Liver (tissue), 3 donors: Measurements from ENCODE around the gene S100A11.

Experiments used
- FOXA1 ChIP-seq: IDR thresholded peaks from 2 replicates; pipeline ENCODE4 v1.6.1; 2016; ENCODE audit warnings: antibody characterized with exemption
- GABPA ChIP-seq, 2 donors: IDR thresholded peaks in 1 of 2; conservative IDR thresholded peaks in 1 of 2; 2 replicates each; pipeline ENCODE4 v1.6.1; 2016; ENCODE audit warnings: antibody characterized with exemption in 2 of 2, mild to moderate bottlenecking in 1 of 2, moderate library complexity in 1 of 2
- JUND ChIP-seq, 2 donors: IDR thresholded peaks; 2 replicates each; pipeline ENCODE4 v1.6.1; 2016; ENCODE audit warnings: antibody characterized with exemption in 2 of 2
- REST ChIP-seq: IDR thresholded peaks from 2 replicates; pipeline ENCODE4 v1.6.1; 2016; ENCODE audit warnings: antibody characterized with exemption, mild to moderate bottlenecking
- TAF1 ChIP-seq: conservative IDR thresholded peaks from 2 replicates; pipeline ENCODE4 v1.6.1; 2016; ENCODE audit warnings: antibody characterized with exemption, mild to moderate bottlenecking
- TF ChIP-seq, protein P1 (sequence below): fragments of 150-350 bp; IDR thresholded peaks from 2 replicates; pipeline ENCODE4 v1.5.1; 2017; ENCODE audit warnings: improper control_type of control experiment, low read depth, low read length; ENCODE audit not compliant: missing input control
- TF ChIP-seq, protein P2 (sequence below): IDR thresholded peaks from 2 replicates; pipeline ENCODE4 v1.6.1; 2016; ENCODE audit warnings: antibody characterized with exemption
- TF ChIP-seq, protein P3 (sequence below): IDR thresholded peaks from 2 replicates; pipeline ENCODE4 v1.6.1; 2016; ENCODE audit warnings: antibody characterized with exemption
- donor health status: healthy.
- donor health status: healthy.

DNA sequence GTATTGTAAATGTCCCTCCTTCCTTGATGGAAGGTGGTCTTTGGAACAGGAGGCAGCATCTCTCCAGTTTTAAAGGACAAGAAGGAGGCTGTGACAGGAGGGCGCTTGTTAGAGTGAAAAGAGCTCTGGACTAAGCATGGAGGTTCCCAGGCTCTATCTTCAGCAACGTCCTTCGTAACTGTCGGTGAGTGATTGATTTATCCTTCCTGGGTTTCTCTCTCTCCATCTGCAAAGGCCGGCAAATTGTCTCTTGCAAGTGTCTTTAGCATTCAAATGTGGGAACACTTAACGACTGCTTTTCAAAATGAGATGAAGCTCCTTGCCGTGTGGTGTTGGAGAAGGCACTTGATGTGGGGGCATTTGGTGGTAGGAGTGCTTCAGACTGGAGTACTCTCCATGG, 15.2 kb downstream of the S100A11 start:
- TF ChIP-seq, protein P1, sequence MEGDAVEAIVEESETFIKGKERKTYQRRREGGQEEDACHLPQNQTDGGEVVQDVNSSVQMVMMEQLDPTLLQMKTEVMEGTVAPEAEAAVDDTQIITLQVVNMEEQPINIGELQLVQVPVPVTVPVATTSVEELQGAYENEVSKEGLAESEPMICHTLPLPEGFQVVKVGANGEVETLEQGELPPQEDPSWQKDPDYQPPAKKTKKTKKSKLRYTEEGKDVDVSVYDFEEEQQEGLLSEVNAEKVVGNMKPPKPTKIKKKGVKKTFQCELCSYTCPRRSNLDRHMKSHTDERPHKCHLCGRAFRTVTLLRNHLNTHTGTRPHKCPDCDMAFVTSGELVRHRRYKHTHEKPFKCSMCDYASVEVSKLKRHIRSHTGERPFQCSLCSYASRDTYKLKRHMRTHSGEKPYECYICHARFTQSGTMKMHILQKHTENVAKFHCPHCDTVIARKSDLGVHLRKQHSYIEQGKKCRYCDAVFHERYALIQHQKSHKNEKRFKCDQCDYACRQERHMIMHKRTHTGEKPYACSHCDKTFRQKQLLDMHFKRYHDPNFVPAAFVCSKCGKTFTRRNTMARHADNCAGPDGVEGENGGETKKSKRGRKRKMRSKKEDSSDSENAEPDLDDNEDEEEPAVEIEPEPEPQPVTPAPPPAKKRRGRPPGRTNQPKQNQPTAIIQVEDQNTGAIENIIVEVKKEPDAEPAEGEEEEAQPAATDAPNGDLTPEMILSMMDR = no peak
- TF ChIP-seq, protein P2, sequence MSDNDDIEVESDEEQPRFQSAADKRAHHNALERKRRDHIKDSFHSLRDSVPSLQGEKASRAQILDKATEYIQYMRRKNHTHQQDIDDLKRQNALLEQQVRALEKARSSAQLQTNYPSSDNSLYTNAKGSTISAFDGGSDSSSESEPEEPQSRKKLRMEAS = no peak
- TF ChIP-seq GABPA (IDR thresholded peaks at IDR 0.05 in 1 of 2, conservative IDR thresholded peaks at IDR 0.05 in 1 of 2) (no peak), REST (no peak), TAF1 (no peak), FOXA1 (no peak), JUND (IDR thresholded peaks at IDR 0.05) (no peak)
- TF ChIP-seq, protein P3, sequence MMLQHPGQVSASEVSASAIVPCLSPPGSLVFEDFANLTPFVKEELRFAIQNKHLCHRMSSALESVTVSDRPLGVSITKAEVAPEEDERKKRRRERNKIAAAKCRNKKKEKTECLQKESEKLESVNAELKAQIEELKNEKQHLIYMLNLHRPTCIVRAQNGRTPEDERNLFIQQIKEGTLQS = no peak
